Suppressor macrophage (primary cell): ENCODE results near the gene SAMD8.
"Not testable (repeated sequence)": the region's sequence is repeated elsewhere in the genome, so short reads cannot be mapped to it uniquely, and the experiment has no call there.

Source experiments
- DNase-seq, 4 experiments: peaks; one replicate each; pipeline ENCODE4 v3.0.0-alpha.2; 2020 to 2022

The SAMD8 gene

GRCh38 chr10:75143353-75143752 is 31.9 kb downstream of the SAMD8 start:
- no peak for DNase-seq

GRCh38 chr10:75145590-75145989 is 34.1 kb downstream of the SAMD8 start:
- DNase-seq, result no peak

GRCh38 chr10:75146780-75147179 is 35.3 kb downstream of the SAMD8 start:
- DNase-seq, result no peak

- DNase-seq, result no peak
Observed at GRCh38 chr10:75150656-75151055, 39.2 kb downstream of the SAMD8 start.

GRCh38 chr10:75159519-75159918 is 48.1 kb downstream of the SAMD8 start:
- DNase-seq, result peak in 1 of 4 experiments; percentile 10

GRCh38 chr10:75165684-75166622 is 54.5 kb downstream of the SAMD8 start:
- peak in 3 of 4 experiments; percentile 35 to 55 (median 53) for DNase-seq

GRCh38 chr10:75166623-75166972 is 55.1 kb downstream of the SAMD8 start:
- DNase-seq, result no peak

- DNase-seq, result no peak
Observed at GRCh38 chr10:75168275-75168674, 56.8 kb downstream of the SAMD8 start.

- DNase-seq, result no peak
Observed at GRCh38 chr10:75170215-75170614, 58.8 kb downstream of the SAMD8 start.

- DNase-seq, result no peak
Observed at GRCh38 chr10:75175046-75175445, 63.6 kb downstream of the SAMD8 start.

GRCh38 chr10:75176046-75176445 is 64.6 kb downstream of the SAMD8 start:
- DNase-seq, result no peak

- no peak for DNase-seq
Observed at GRCh38 chr10:75176736-75177135, 65.3 kb downstream of the SAMD8 start.

GRCh38 chr10:75179657-75180177 is 68.3 kb downstream of the SAMD8 start:
- DNase-seq, result no peak

GRCh38 chr10:75180592-75180991 is 69.1 kb downstream of the SAMD8 start:
- no peak for DNase-seq

GRCh38 chr10:75181073-75181472 is 69.6 kb downstream of the SAMD8 start:
- DNase-seq, result no peak

GRCh38 chr10:75186310-75186709 is 74.9 kb downstream of the SAMD8 start:
- DNase-seq, result no peak

- peak; percentile 46 to 75 (median 69) for DNase-seq
Observed at GRCh38 chr10:75187961-75188426, 76.5 kb downstream of the SAMD8 start.

- not testable (repeated sequence) for DNase-seq
Observed at GRCh38 chr10:75188522-75188921, 77.1 kb downstream of the SAMD8 start.

GRCh38 chr10:75189266-75190096 is 78.0 kb downstream of the SAMD8 start:
- no peak for DNase-seq

- peak; percentile 73 to 88 (median 73) for DNase-seq
Observed at GRCh38 chr10:75191821-75192568, 80.5 kb downstream of the SAMD8 start.

GRCh38 chr10:75194625-75195024 is 83.2 kb downstream of the SAMD8 start:
- not testable (repeated sequence) for DNase-seq

GRCh38 chr10:75195035-75195763 is 83.7 kb downstream of the SAMD8 start:
- no peak for DNase-seq
